Prostate gland (tissue), 2 donors: Measurements from ENCODE around the gene MEF2D.

Source experiments
- POLR2AphosphoS5 ChIP-seq: sonication (generic); formaldehyde crosslinking; IDR thresholded peaks from one replicate; pipeline ENCODE4 v1.6.1; 2017; ENCODE audit warnings: antibody characterized with exemption
- TF ChIP-seq, protein P1 (sequence below), 4 experiments: fragments of 200-600 bp in 2 of 4; fragments of 450-650 bp in 2 of 4; sonication (generic) in 2 of 4; IDR thresholded peaks; 1 replicate in 3 of 4; 2 replicates in 1 of 4; pipeline ENCODE4 v1.5.1; 2016 to 2019; ENCODE audit warnings: antibody characterized with exemption in 4 of 4, mild to moderate bottlenecking in 2 of 4, moderate library complexity in 2 of 4

GRCh38 chr1:156533568-156534220 lies 33.1 kb upstream of the MEF2D start:
- TF ChIP-seq, protein P1, sequence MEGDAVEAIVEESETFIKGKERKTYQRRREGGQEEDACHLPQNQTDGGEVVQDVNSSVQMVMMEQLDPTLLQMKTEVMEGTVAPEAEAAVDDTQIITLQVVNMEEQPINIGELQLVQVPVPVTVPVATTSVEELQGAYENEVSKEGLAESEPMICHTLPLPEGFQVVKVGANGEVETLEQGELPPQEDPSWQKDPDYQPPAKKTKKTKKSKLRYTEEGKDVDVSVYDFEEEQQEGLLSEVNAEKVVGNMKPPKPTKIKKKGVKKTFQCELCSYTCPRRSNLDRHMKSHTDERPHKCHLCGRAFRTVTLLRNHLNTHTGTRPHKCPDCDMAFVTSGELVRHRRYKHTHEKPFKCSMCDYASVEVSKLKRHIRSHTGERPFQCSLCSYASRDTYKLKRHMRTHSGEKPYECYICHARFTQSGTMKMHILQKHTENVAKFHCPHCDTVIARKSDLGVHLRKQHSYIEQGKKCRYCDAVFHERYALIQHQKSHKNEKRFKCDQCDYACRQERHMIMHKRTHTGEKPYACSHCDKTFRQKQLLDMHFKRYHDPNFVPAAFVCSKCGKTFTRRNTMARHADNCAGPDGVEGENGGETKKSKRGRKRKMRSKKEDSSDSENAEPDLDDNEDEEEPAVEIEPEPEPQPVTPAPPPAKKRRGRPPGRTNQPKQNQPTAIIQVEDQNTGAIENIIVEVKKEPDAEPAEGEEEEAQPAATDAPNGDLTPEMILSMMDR (IDR thresholded peaks at IDR 0.05): no peak
- no peak for TF ChIP-seq POLR2AphosphoS5
